GM12891 (cell line): Measurements from ENCODE around the gene HAT1.

Source experiments
- PAX5 ChIP-seq: IDR thresholded peaks from 2 replicates; pipeline ENCODE4 v1.6.1; 2011; ENCODE audit warnings: low read length, moderate library complexity, mild to moderate bottlenecking; ENCODE audit not compliant: insufficient read depth, severe bottlenecking
- POLR2A ChIP-seq: IDR thresholded peaks from 2 replicates; pipeline ENCODE4 v1.6.1; 2011; ENCODE audit warnings: low read depth, low read length, control low read depth
- POLR2AphosphoS5 ChIP-seq: IDR thresholded peaks from 2 replicates; pipeline ENCODE4 v1.6.1; 2011; ENCODE audit warnings: low read depth, low read length, control low read depth
- POU2F2 ChIP-seq: IDR thresholded peaks from 2 replicates; pipeline ENCODE4 v1.6.1; 2011; ENCODE audit warnings: low read depth, mild to moderate bottlenecking, control low read depth, low read length, moderate library complexity
- SPI1 ChIP-seq: IDR thresholded peaks from 2 replicates; pipeline ENCODE4 v1.6.1; 2011; ENCODE audit warnings: low read depth, low read length, control low read depth
- TAF1 ChIP-seq: IDR thresholded peaks from 2 replicates; pipeline ENCODE4 v1.6.1; 2011; ENCODE audit warnings: low read depth, low read length, control low read depth

- no peak for TF ChIP-seq TAF1
- TF ChIP-seq POLR2AphosphoS5 = no peak
- no peak for TF ChIP-seq POLR2A
- no peak for TF ChIP-seq SPI1
- no peak for TF ChIP-seq POU2F2
- TF ChIP-seq PAX5 = no peak
Measured at GRCh38 chr2:171883275-171883893, 38.9 kb upstream of the HAT1 start.
